IPS-NIHi7 (cell line): ENCODE data around the gene MPEG1.

Experiments used
- DNase-seq: peaks from one replicate; pipeline ENCODE4 v3.0.0; 2012; ENCODE audit warnings: mixed read lengths; ENCODE audit errors: extremely low spot score

The MPEG1 gene

GRCh38 chr11:59189986-59190385, 22.7 kb downstream of the MPEG1 start:
- no peak for DNase-seq

DNA sequence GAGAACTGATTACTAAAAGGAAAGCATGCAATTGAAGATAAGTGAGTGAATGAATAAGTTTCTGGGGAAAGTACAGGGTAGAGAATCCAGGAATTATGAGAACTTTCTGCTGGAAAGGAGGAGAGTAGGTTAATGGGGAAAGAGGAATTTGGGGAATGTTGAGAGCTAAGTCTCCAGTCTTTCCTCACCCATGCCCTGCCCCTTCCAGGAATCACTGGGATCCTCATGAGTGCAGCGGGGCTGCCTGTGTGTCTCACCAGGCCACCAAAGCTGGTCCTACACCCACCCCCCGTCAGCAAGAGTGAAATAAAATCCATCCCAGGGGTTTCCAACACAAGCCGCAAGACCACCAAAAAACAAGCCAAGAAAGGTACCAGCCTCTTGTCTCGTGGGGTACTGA, 23.8 kb downstream of the MPEG1 start:
- no peak for DNase-seq

GRCh38 chr11:59187587-59187986, 25.1 kb downstream of the MPEG1 start:
- no peak for DNase-seq

DNA sequence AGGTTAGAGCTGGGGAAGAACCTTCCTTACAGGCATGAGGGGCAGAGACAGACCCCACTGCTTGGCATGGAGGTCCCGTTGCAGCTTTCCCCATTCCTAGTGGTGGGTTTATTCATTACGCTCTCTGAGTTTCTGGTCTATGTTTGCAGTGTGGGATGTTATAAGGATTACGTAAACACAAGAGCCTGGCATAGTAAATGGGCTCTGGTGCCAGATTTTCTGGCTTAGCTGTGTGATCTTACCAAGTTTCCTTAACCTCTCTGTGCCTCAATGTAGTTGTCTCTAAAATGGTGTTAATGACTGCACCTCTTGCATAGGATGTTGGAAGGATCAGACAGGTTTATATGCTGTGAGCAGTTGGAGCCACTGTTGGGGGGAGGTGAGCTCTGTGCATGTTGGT, 25.7 kb downstream of the MPEG1 start:
- no peak for DNase-seq

GRCh38 chr11:59186130-59186594, 26.6 kb downstream of the MPEG1 start:
- peak; percentile 86 for DNase-seq

GRCh38 chr11:59185386-59185945, 27.3 kb downstream of the MPEG1 start:
- DNase-seq, result no peak

DNA sequence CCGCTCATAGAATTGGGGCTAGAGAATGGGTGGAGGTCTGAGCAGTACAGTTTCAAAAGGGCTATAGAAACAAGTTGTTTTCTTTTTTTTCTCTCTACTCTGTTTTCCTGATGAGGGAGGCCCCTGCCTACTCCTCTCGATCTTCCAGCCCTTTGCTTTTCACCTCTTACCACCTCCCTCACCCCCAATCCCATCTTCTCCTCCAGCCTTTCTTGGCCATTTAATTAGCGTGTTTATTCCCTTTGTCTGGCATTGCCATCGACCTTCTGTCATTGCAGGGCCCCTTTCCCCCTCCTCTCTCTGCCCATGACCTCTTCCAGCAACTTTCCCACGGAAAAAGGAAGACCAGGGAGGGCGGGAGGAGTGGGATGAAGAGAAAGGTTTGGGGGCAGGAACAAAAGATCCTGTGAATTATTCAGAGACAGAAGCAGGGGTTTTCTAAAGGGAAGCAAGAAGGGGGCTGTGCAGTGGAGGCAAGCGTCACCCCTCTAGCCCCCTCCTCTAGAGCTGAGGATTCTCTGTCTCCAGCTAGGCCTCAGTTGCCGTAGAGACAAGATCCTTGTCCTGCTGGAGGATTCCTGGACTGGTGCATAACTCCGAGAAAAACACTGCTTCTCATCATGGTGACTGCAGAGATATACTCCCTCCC, 27.9 kb downstream of the MPEG1 start:
- DNase-seq, result no peak

DNA sequence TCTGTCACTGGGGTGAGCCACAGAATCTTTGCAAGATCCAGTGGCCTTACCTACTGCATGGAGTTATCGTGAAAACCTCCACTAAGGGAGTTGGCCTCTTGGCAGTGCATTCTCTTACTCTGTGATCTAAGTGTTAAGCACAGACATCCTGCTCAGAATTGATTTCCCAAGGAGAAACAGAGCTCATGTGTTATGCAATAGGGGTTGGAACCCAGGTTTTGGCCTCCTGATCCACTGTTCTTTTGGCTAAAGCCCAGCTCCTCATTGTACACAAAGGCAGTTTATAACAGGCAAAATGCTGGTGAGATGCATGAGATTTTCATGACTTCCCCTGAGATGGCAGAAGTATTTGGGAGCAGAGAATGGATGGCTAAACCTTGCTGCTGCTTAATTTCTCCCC, 29.0 kb downstream of the MPEG1 start:
- DNase-seq, result no peak

DNA sequence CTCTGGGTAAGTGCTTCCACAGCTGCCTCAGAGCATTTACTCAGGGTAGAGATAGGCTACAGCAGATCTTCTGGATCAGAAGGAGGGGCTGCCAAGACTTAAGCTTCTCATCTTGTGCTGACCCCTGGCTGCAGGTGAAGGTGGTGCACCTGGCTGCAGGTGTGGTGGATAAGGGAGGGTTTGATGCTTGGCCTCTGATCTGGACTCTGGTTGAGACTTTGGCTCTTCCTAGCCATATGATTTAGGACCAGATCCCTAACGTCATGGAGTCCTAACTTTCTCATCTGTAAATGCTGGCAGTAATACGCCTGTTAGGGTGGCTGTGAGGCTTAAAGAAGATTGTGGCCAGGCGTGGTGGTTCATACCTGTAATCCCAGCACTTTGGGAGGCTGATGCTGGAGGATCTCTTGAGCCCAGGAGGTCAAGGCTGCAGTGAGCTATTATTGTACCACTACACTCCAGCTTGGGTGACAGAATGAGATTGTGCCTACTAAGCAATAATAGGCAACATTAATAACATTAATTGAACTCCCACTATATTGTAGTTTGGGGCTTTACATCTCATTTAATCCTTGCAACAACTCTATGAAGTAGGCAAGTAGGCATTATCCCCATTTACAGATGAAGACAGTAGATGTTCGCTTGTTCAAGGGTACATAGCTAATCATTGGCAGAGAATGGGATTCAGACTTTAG, 30.1 kb downstream of the MPEG1 start:
- DNase-seq, result peak; percentile 82

GRCh38 chr11:59181746-59182456, 30.8 kb downstream of the MPEG1 start:
- no peak for DNase-seq

- DNase-seq, result no peak
These were observed 31.8 kb downstream of the MPEG1 start for GRCh38 chr11:59180907-59181306.

DNA sequence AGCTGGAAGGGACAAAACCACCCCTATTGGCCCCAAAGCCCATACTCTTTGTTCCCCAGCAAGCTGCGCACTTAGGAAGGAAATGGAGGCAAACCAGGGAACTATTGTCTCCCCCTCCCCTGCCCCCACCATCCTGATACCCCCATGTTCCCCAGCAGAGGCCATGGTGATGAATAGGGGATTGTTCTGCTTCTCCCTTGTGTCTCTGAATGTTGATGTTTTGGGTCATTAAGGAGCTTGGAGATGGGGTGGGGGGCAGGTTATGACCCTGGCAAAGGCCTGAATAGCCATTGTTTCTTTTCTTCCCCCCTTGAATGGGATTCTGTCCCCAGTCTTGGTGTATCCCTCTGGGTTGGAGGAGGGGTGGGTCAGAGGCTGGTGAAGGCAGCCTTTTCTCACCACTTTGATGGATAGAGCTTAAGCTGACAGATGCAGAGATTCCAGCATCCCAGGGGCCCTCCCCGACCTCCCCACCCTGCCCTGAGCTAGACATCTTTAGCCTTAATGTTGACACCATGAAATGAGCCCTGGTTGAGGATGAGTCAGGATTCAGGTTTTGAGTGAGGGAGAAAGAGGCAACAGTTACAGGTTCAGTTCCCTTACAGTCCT, 32.5 kb downstream of the MPEG1 start:
- DNase-seq, result no peak

DNA sequence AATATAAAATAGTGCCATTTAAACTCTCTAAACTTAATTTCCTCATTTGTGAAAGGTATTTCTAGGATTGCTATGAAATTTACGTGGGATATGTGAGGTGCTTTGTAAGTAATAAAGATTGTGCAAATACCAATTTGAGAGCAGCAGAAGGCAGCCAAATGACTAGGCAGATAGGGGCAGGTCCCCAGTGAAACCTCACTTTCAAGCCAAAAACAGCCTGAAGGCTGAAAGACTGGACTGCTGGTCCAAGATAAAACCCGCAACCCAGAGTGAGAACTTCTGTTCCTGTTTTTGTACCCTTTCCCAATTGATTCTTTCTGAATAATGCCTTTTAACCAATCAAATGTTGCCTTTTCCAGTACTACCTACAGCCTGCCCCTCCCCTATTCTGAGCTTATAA, 33.6 kb downstream of the MPEG1 start:
- no peak for DNase-seq

GRCh38 chr11:59178402-59178801, 34.3 kb downstream of the MPEG1 start:
- no peak for DNase-seq

DNA sequence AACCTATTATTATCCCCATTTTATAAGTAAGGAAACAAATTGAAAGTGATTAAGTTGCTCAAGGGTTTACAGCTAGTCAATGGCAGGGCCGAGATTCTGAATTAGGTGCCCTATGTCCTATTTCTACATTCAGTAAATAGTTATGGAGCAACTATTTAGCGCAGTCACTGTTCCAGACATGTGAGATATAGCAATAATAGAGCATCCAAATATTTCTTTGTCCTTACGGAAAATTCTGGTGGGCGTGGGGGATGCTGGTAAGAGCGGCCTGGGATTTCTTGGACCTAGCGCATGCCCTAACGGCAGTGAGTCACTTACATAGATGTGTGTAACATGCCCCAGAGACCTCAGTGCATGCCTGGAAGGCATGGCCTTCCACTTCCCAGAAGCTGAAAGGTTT, 36.4 kb downstream of the MPEG1 start:
- DNase-seq, result no peak

DNA sequence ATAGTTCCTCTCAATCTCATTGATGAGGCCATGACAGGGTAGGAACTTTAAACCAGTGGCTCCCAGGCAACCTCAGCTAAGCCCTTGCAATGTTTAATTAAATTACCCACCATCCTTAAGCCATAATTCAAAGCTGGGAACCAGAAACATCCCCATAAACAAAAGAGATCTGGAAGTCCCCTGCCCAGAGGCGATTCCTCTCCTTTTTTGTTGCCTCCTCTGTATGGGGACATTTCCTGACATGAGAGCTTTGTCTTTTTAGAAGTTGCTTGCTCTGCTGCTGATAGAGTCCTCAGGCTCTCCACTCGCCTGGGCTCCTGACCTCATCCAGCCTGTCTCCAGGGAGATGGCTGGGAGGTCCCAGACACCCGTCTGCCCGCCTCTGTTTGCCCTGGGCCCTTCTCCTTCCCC, 37.6 kb downstream of the MPEG1 start:
- no peak for DNase-seq

DNA sequence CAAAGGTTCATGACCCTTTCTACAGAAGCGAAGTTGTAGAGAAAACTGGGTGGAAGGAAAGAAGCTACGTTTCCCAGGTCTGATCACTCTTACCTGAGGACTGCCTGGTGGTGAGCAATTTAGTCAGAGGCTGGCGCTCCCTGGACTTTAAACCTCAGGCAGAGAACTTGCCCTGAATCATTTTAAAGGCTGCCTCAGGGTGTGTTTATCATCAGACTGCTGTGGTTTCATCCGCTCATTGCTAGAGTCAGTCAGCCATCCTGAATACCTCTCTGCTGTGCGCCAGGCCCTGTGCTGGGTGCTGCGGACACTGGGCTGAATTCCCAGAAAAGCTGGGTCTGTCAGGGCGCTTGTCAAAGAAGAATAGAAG, 38.1 kb downstream of the MPEG1 start:
- no peak for DNase-seq

DNA sequence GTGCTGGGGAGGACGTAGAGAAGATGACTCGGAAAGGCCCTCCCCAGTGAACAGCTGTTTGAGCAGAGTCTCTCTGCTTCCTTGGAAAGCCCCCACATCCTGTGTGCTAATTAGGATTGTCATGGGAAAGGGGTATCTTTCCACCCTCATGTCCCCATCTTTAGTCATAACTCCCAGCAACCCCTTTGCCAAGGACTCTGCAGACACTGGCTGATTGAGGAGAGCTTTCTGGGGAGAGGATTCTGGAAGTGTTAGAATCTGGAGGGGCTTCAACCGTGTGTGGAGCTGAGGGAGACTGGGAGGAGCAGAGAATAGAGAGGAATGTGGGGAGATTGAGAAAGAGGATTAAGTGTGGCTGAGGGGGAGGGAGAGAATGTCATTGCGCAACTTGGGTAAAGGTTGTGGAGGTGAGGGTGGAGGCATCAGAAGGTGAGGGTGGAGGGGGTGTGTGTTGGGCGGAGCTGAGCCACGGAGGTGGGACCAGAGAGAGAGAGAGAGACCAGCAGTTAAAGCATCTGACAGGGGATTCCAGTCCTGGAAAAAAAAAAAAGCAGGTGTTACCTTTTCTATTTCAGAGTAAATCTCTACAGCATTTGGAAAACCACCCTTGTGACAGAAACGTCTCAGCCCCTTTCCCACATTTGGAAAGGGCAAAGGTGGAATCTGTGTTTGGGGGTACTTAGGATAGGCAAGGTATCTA, 38.6 kb downstream of the MPEG1 start:
- peak; percentile 66 for DNase-seq

- peak; percentile 39 for DNase-seq
These were observed 39.4 kb downstream of the MPEG1 start for GRCh38 chr11:59173080-59173963.

- peak; percentile 16 for DNase-seq
These were observed 40.2 kb downstream of the MPEG1 start for GRCh38 chr11:59172345-59173079.
